Measurements from ENCODE around the gene SYK. TPM values are rescaled to one million over a fixed set of nuclear protein-coding genes. Genes with fewer than 3 reads are reported as not detected.

SYK gene
- total and polyA plus RNA-seq, 4 donors, result 2.1 to 31.5 (median 13.3) TPM

GRCh38 chr9:90904706-90905478 is 103.3 kb downstream of the SYK start:
- intact Hi-C loops (cut with DNase I), result no loop called here
- Histone ChIP-seq H3K9me3 (ENCODE audit: control insufficient read depth, low read length) (no peaks in the 10 kb centered on the region), H3K27me3 (ENCODE audit: control insufficient read depth in 1 of 2, insufficient read depth in 2 of 2, low read length in 1 of 2) (no peaks in the 10 kb centered on the region), H3K36me3 (ENCODE audit: control insufficient read depth in 1 of 2, insufficient read depth in 2 of 2, low read length in 1 of 2) (no peaks in the 10 kb centered on the region), H3K27ac (ENCODE audit: low read depth in 1 of 2, low read length in 2 of 2) (no peak overlapping the region), H3K4me1 (ENCODE audit: control insufficient read depth in 1 of 2, insufficient read depth in 2 of 2, low read length in 2 of 2) (no peaks in the 10 kb centered on the region), H3K4me3 (ENCODE audit: low read length in 2 of 2) (no peak overlapping the region)
- DNase-seq (no peak), ATAC-seq (ENCODE audit: low FRiP score) (no peak)
- 82 to 84% methylated on average over 12 of the region's 12 CpGs for WGBS, 2 donors

DNA sequence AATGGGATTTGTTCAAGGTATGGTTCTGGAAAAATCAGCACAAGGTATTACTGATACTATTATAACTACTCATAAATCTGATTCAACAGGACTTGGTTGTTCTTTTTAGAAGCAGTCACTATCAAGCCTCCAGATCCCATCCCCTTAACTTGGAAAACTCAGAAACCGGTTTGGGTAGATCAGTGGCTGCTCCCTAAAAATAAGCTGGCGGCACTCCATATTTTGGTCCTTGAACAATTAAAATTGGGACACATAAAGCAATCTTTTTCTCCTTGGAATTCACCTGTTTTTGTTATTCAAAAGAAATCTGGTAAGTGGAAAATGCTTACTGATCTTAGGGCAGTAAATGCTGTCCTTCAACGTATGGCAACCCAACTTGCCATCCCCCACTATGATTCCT is 104.2 kb downstream of the SYK start:
- intact Hi-C loops (cut with DNase I), result no loop called here
- Histone ChIP-seq H3K36me3 (ENCODE audit: control insufficient read depth in 1 of 2, insufficient read depth in 2 of 2, low read length in 1 of 2) (no peaks in the 10 kb centered on the region), H3K4me1 (ENCODE audit: control insufficient read depth in 1 of 2, insufficient read depth in 2 of 2, low read length in 2 of 2) (no peaks in the 10 kb centered on the region), H3K27me3 (ENCODE audit: control insufficient read depth in 1 of 2, insufficient read depth in 2 of 2, low read length in 1 of 2) (no peaks in the 10 kb centered on the region), H3K9me3 (ENCODE audit: control insufficient read depth, low read length) (no peaks in the 10 kb centered on the region), H3K27ac (ENCODE audit: low read depth in 1 of 2, low read length in 2 of 2) (no peak overlapping the region), H3K4me3 (ENCODE audit: low read length in 2 of 2) (no peak overlapping the region)
- ATAC-seq (ENCODE audit: low FRiP score) (no peak), DNase-seq (no peak)
- 90 to 92% methylated on average over 3 of the region's 3 CpGs for WGBS, 2 donors

DNA sequence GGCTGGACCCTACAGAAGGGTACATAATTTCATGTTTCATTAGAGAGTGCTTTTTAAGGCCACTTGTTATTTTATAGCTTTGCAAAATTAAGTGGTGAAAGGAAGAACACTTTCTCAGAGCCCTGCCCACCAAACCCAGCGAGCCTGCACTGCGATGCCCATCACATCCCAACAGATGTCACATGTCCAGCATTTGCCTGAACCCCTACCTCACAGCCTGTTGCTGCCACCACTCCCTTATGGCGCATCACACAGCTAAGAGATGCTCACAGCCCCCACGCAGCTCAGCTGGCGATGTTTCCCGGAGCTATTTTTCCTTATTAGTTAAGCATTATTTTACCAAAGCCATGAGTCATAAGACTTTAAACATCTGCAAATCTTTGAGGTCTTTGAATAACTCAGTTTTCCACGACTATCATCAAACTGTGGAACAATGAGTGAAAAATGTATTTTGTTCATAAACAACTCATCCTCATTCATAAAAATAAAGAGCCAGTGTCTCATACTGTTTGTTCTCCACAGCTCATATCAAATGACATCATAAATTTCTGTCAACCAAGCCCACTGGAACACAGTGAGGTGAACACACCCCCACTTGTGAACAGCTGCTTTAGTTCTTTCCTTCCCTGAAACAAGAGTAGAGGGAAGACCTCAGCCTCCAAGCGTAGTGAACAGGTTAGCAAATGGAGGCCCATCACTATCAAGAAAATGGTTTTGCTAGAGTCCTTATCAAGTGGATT is 104.9 kb downstream of the SYK start:
- no peaks in the 10 kb centered on the region for H3K9me3 ChIP-seq (ENCODE audit: control insufficient read depth, low read length)
- ATAC-seq (ENCODE audit: low FRiP score), result no peak
- DNase-seq, result no peak
- H3K27me3 ChIP-seq (ENCODE audit: control insufficient read depth in 1 of 2, insufficient read depth in 2 of 2, low read length in 1 of 2), result no peaks in the 10 kb centered on the region
- no peak overlapping the region for H3K4me3 ChIP-seq (ENCODE audit: low read length in 2 of 2)
- H3K4me1 ChIP-seq (ENCODE audit: control insufficient read depth in 1 of 2, insufficient read depth in 2 of 2, low read length in 2 of 2), result no peaks in the 10 kb centered on the region
- no peak overlapping the region for H3K27ac ChIP-seq (ENCODE audit: low read depth in 1 of 2, low read length in 2 of 2)
- intact Hi-C loops (cut with DNase I), result no loop called here
- 86 to 91% methylated on average over 8 of the region's 8 CpGs for WGBS, 2 donors
- H3K36me3 ChIP-seq (ENCODE audit: control insufficient read depth in 1 of 2, insufficient read depth in 2 of 2, low read length in 1 of 2), result no peaks in the 10 kb centered on the region

DNA sequence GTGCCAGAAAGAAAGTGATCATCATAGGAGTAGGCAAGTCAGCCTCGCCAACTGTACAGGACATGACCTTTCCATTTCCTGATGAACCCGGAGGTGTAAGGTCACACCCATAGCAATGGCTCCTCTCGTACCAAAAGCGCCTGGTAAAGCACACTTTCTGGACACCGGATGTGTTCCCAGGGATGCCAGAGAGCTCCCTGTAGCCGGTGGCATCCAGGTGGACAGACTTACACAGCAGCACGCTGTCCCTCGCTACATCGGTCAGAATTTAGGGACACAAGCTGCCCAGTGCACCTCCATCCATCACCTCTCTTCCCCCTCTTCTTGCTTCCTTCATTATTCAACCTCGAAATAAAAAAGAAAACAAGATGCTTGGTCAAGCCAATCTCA is 105.4 kb downstream of the SYK start:
- no peaks in the 10 kb centered on the region for H3K36me3 ChIP-seq (ENCODE audit: control insufficient read depth in 1 of 2, insufficient read depth in 2 of 2, low read length in 1 of 2)
- intact Hi-C loops (cut with DNase I), result no loop called here
- DNase-seq (no peak), ATAC-seq (ENCODE audit: low FRiP score) (no peak)
- no peak overlapping the region for H3K4me3 ChIP-seq (ENCODE audit: low read length in 2 of 2)
- 90 to 91% methylated on average over 10 of the region's 10 CpGs for WGBS, 2 donors
- H3K27ac ChIP-seq (ENCODE audit: low read depth in 1 of 2, low read length in 2 of 2), result no peak overlapping the region
- H3K27me3 ChIP-seq (ENCODE audit: control insufficient read depth in 1 of 2, insufficient read depth in 2 of 2, low read length in 1 of 2), result no peaks in the 10 kb centered on the region
- no peaks in the 10 kb centered on the region for H3K4me1 ChIP-seq (ENCODE audit: control insufficient read depth in 1 of 2, insufficient read depth in 2 of 2, low read length in 2 of 2)
- H3K9me3 ChIP-seq (ENCODE audit: control insufficient read depth, low read length), result no peaks in the 10 kb centered on the region

GRCh38 chr9:90907790-90908189 is 106.2 kb downstream of the SYK start:
- H3K4me3 ChIP-seq (ENCODE audit: low read length in 2 of 2), result no peak overlapping the region
- 92 to 93% methylated on average over 4 of the region's 4 CpGs for WGBS, 2 donors
- no peaks in the 10 kb centered on the region for H3K36me3 ChIP-seq (ENCODE audit: control insufficient read depth in 1 of 2, insufficient read depth in 2 of 2, low read length in 1 of 2)
- no peak for ATAC-seq (ENCODE audit: low FRiP score)
- intact Hi-C loops (cut with DNase I), result no loop called here
- no peaks in the 10 kb centered on the region for H3K4me1 ChIP-seq (ENCODE audit: control insufficient read depth in 1 of 2, insufficient read depth in 2 of 2, low read length in 2 of 2)
- no peaks in the 10 kb centered on the region for H3K9me3 ChIP-seq (ENCODE audit: control insufficient read depth, low read length)
- H3K27ac ChIP-seq (ENCODE audit: low read depth in 1 of 2, low read length in 2 of 2), result no peak overlapping the region
- no peak for DNase-seq
- H3K27me3 ChIP-seq (ENCODE audit: control insufficient read depth in 1 of 2, insufficient read depth in 2 of 2, low read length in 1 of 2), result no peaks in the 10 kb centered on the region

- Histone ChIP-seq H3K27me3 (ENCODE audit: control insufficient read depth in 1 of 2, insufficient read depth in 2 of 2, low read length in 1 of 2) (no peaks in the 10 kb centered on the region), H3K9me3 (ENCODE audit: control insufficient read depth, low read length) (no peaks in the 10 kb centered on the region), H3K4me1 (ENCODE audit: control insufficient read depth in 1 of 2, insufficient read depth in 2 of 2, low read length in 2 of 2) (no peaks in the 10 kb centered on the region), H3K4me3 (ENCODE audit: low read length in 2 of 2) (no peak overlapping the region), H3K27ac (ENCODE audit: low read depth in 1 of 2, low read length in 2 of 2) (no peak overlapping the region), H3K36me3 (ENCODE audit: control insufficient read depth in 1 of 2, insufficient read depth in 2 of 2, low read length in 1 of 2) (no peaks in the 10 kb centered on the region)
- intact Hi-C loops (cut with DNase I), result no loop called here
- DNase-seq, result no peak
- 90 to 92% methylated on average over 4 of the region's 4 CpGs for WGBS, 2 donors
- ATAC-seq (ENCODE audit: low FRiP score), result no peak
Measured at GRCh38 chr9:90909225-90909624, 107.6 kb downstream of the SYK start.

- Histone ChIP-seq H3K27ac (ENCODE audit: low read depth in 1 of 2, low read length in 2 of 2) (no peak overlapping the region), H3K27me3 (ENCODE audit: control insufficient read depth in 1 of 2, insufficient read depth in 2 of 2, low read length in 1 of 2) (no peaks in the 10 kb centered on the region), H3K36me3 (ENCODE audit: control insufficient read depth in 1 of 2, insufficient read depth in 2 of 2, low read length in 1 of 2) (no peaks in the 10 kb centered on the region), H3K4me3 (ENCODE audit: low read length in 2 of 2) (no peak overlapping the region), H3K4me1 (ENCODE audit: control insufficient read depth in 1 of 2, insufficient read depth in 2 of 2, low read length in 2 of 2) (no peaks in the 10 kb centered on the region), H3K9me3 (ENCODE audit: control insufficient read depth, low read length) (no peaks in the 10 kb centered on the region)
- no peak for DNase-seq
- WGBS, 2 donors, result 93 to 96% methylated on average over 3 of the region's 3 CpGs
- no peak for ATAC-seq (ENCODE audit: low FRiP score)
- intact Hi-C loops (cut with DNase I), result loop anchor here (10.0 kb wide), 3 partner anchors 285 to 815 kb away; no protein-coding TSS in a partner anchor
Measured at GRCh38 chr9:90909747-90910283, 108.2 kb downstream of the SYK start.

GRCh38 chr9:90914196-90914595 is 112.6 kb downstream of the SYK start:
- no peaks in the 10 kb centered on the region for H3K4me1 ChIP-seq (ENCODE audit: control insufficient read depth in 1 of 2, insufficient read depth in 2 of 2, low read length in 2 of 2)
- ATAC-seq (ENCODE audit: low FRiP score) (no peak), DNase-seq (no peak)
- H3K36me3 ChIP-seq (ENCODE audit: control insufficient read depth in 1 of 2, insufficient read depth in 2 of 2, low read length in 1 of 2), result no peaks in the 10 kb centered on the region
- intact Hi-C loops (cut with DNase I), result loop anchor here (2.0 to 10.0 kb wide), 5 partner anchors 281 to 813 kb away; no protein-coding TSS in a partner anchor
- H3K27ac ChIP-seq (ENCODE audit: low read depth in 1 of 2, low read length in 2 of 2), result no peak overlapping the region
- H3K27me3 ChIP-seq (ENCODE audit: control insufficient read depth in 1 of 2, insufficient read depth in 2 of 2, low read length in 1 of 2), result no peaks in the 10 kb centered on the region
- no peak overlapping the region for H3K4me3 ChIP-seq (ENCODE audit: low read length in 2 of 2)
- 89 to 90% methylated on average over 14 of the region's 14 CpGs for WGBS, 2 donors
- H3K9me3 ChIP-seq (ENCODE audit: control insufficient read depth, low read length), result no peaks in the 10 kb centered on the region
